DOHH2 (cell line): ENCODE results near the gene HCN4.

Experiments
- EZH2phosphoT487 ChIP-seq: fragments of 200-600 bp; sonication (generic); IDR thresholded peaks from 2 replicates; pipeline ENCODE4 v1.6.1; 2017; ENCODE audit warnings: borderline replicate concordance, mild to moderate bottlenecking, antibody characterized with exemption, low read length, moderate library complexity, mixed read lengths
- TF ChIP-seq, protein P1 (sequence below): fragments of 200-600 bp; sonication (generic); IDR thresholded peaks from one replicate; pipeline ENCODE4 v1.5.1; 2014; ENCODE audit warnings: antibody characterized with exemption, mild to moderate bottlenecking, low read depth, low read length; ENCODE audit not compliant: poor library complexity, severe bottlenecking

DNA sequence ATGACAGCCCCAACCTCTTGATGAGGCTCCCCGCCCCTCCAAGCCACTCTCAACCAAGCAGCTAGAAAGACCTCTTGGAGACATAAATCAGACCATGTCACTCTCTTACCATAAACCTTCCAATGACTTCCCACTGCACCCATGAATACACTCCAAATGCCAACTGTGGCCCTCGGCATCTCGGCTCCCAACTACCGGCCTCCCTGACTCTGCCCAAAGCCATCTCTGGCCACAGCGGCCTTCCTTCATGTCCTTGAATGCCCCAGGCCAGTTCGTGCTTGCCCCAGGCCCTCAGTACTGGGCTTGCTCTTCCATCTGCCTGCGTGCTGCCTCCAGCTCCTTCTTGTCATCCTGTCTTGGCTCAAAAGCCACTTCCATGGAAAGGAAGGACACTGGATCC, 32.0 kb downstream of the HCN4 start:
- TF ChIP-seq, protein P1, sequence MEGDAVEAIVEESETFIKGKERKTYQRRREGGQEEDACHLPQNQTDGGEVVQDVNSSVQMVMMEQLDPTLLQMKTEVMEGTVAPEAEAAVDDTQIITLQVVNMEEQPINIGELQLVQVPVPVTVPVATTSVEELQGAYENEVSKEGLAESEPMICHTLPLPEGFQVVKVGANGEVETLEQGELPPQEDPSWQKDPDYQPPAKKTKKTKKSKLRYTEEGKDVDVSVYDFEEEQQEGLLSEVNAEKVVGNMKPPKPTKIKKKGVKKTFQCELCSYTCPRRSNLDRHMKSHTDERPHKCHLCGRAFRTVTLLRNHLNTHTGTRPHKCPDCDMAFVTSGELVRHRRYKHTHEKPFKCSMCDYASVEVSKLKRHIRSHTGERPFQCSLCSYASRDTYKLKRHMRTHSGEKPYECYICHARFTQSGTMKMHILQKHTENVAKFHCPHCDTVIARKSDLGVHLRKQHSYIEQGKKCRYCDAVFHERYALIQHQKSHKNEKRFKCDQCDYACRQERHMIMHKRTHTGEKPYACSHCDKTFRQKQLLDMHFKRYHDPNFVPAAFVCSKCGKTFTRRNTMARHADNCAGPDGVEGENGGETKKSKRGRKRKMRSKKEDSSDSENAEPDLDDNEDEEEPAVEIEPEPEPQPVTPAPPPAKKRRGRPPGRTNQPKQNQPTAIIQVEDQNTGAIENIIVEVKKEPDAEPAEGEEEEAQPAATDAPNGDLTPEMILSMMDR = no peak
- TF ChIP-seq EZH2phosphoT487 = no peak
